ENCODE data around the gene ABCA10. TPM values are rescaled to one million over a fixed set of nuclear protein-coding genes. Genes with fewer than 3 reads are reported as not detected.

Gene ABCA10
- total RNA-seq, 1 experiment from 2014 or later, result 0.90 TPM

DNA sequence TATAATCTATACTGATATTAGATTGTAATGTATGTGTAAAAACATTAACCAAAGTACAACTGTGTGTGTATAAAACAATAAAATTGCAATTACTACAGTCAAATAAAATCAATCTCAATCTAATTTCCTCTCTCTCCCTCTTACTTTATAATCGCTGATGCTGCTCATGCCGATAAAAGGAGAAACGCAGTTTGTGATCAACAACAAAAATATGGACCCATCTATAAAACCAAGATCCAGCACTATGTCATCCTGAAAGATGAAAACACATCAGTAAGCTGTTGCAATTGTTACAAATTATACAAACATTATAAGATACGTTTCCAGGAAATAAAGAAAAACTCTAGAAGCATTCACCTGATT is 53.4 kb downstream of the ABCA10 start:
- no peak overlapping the region for H3K4me3 ChIP-seq (ENCODE audit: low read depth in 2 of 2, low read length in 2 of 2)
- peaks cover 3% of the 10 kb centered on the region; the same call in 1 of the 2 replicates for H3K4me1 ChIP-seq (ENCODE audit: control insufficient read depth, insufficient read depth, low read length)
- peak; percentile 15 for DNase-seq (ENCODE audit: low read depth, low spot score)
- POLR2A ChIA-PET, result no interaction called here
- intact Hi-C loops (cut with micrococcal nuclease; ENCODE audit: unreplicated experiment) (no loop called here), in situ Hi-C loops (cut with HindIII; ENCODE audit: low pct_unique_long_range_greater_than_20kb, low sequenced_read_pairs) (no loop called here)
- CTCF ChIA-PET, result no interaction called here
- TSS peak; percentile 69 for BruUV-seq (replicated peaks)
- ATAC-seq, result no peak
- no peaks in the 10 kb centered on the region for H3K9me3 ChIP-seq (ENCODE audit: control insufficient read depth, insufficient read depth, low read depth, low read length)
- H3K36me3 ChIP-seq (ENCODE audit: control insufficient read depth, insufficient read depth, low read length), result no peaks in the 10 kb centered on the region
- TF ChIP-seq TCF7L2 (IDR thresholded peaks at IDR 0.05; ENCODE audit: low read depth, low read length) (no peak), SIN3A (IDR thresholded peaks at IDR 0.05; ENCODE audit: borderline replicate concordance, insufficient read depth, low read depth, low read length) (no peak), POLR2AphosphoS5 (IDR thresholded peaks at IDR 0.05; ENCODE audit: low read depth, low read length) (no peak), CTCF (IDR thresholded peaks at IDR 0.05) (no peak)
- TF ChIP-seq, protein P1, sequence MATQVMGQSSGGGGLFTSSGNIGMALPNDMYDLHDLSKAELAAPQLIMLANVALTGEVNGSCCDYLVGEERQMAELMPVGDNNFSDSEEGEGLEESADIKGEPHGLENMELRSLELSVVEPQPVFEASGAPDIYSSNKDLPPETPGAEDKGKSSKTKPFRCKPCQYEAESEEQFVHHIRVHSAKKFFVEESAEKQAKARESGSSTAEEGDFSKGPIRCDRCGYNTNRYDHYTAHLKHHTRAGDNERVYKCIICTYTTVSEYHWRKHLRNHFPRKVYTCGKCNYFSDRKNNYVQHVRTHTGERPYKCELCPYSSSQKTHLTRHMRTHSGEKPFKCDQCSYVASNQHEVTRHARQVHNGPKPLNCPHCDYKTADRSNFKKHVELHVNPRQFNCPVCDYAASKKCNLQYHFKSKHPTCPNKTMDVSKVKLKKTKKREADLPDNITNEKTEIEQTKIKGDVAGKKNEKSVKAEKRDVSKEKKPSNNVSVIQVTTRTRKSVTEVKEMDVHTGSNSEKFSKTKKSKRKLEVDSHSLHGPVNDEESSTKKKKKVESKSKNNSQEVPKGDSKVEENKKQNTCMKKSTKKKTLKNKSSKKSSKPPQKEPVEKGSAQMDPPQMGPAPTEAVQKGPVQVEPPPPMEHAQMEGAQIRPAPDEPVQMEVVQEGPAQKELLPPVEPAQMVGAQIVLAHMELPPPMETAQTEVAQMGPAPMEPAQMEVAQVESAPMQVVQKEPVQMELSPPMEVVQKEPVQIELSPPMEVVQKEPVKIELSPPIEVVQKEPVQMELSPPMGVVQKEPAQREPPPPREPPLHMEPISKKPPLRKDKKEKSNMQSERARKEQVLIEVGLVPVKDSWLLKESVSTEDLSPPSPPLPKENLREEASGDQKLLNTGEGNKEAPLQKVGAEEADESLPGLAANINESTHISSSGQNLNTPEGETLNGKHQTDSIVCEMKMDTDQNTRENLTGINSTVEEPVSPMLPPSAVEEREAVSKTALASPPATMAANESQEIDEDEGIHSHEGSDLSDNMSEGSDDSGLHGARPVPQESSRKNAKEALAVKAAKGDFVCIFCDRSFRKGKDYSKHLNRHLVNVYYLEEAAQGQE (IDR thresholded peaks at IDR 0.05; ENCODE audit: insufficient read depth in 1 of 2, low read depth in 2 of 2, low read length in 1 of 2), result no peak
- peak overlapping the region; percentile 63; the same call in 1 of the 2 replicates for H3K27ac ChIP-seq (ENCODE audit: low read length)
- H3K27me3 ChIP-seq (ENCODE audit: control insufficient read depth, insufficient read depth, low read length), result no peaks in the 10 kb centered on the region

GRCh38 chr17:69173118-69173517 is 55.5 kb downstream of the ABCA10 start:
- no peak for DNase-seq (ENCODE audit: low read depth, low spot score)
- BruUV-seq (replicated peaks), result no TSS peak
- Histone ChIP-seq H3K36me3 (ENCODE audit: control insufficient read depth, insufficient read depth, low read length) (no peaks in the 10 kb centered on the region), H3K27ac (ENCODE audit: low read length) (no peak overlapping the region), H3K4me3 (ENCODE audit: low read depth in 2 of 2, low read length in 2 of 2) (no peak overlapping the region), H3K27me3 (ENCODE audit: control insufficient read depth, insufficient read depth, low read length) (no peaks in the 10 kb centered on the region), H3K4me1 (ENCODE audit: control insufficient read depth, insufficient read depth, low read length) (peaks cover 3% of the 10 kb centered on the region; the same call in 1 of the 2 replicates), H3K9me3 (ENCODE audit: control insufficient read depth, insufficient read depth, low read depth, low read length) (no peaks in the 10 kb centered on the region)
- CTCF ChIA-PET, result no interaction called here
- POLR2A ChIA-PET, result no interaction called here
- TF ChIP-seq SIN3A (IDR thresholded peaks at IDR 0.05; ENCODE audit: borderline replicate concordance, insufficient read depth, low read depth, low read length) (no peak), TCF7L2 (IDR thresholded peaks at IDR 0.05; ENCODE audit: low read depth, low read length) (no peak)
- TF ChIP-seq, protein P1 (IDR thresholded peaks at IDR 0.05; ENCODE audit: insufficient read depth in 1 of 2, low read depth in 2 of 2, low read length in 1 of 2), result no peak
- ATAC-seq, result no peak
- intact Hi-C loops (cut with micrococcal nuclease; ENCODE audit: unreplicated experiment), result no loop called here
- in situ Hi-C loops (cut with HindIII; ENCODE audit: low pct_unique_long_range_greater_than_20kb, low sequenced_read_pairs), result no loop called here
